ENCODE data around the gene RIN3.

- TF ChIP-seq CTCF (conservative IDR thresholded peaks at IDR 0.05 in 1 of 2, IDR thresholded peaks at IDR 0.05 in 1 of 2; ENCODE audit: extremely low read depth in 1 of 2, insufficient read depth in 1 of 2, low read depth in 1 of 2, low read length in 2 of 2) = no peak
- TF ChIP-seq EZH2 (IDR thresholded peaks at IDR 0.05; ENCODE audit: borderline replicate concordance, low read length) = no peak
These were observed 223.6 kb downstream of the RIN3 start for GRCh38 chr14:92737206-92737605.
